Measurements from ENCODE around the gene CASP6.
A peak's percentile ranks its signal among the peaks of the same experiment; 100 is the strongest.

CASP6 gene

GRCh38 chr4:109702950-109703663 is at the start of gene CASP6:
CASP6 (minus strand) TSS chr4:109703445; CDS start chr4:109703395, 50 bp downstream.
- DNase-seq, result peak; percentile 9

- no peak for DNase-seq
Measured at GRCh38 chr4:109752525-109752924, 49.3 kb upstream of the CASP6 start.

- DNase-seq, result no peak
Measured at GRCh38 chr4:109751852-109752251, 48.6 kb upstream of the CASP6 start.

GRCh38 chr4:109750652-109751244 is 47.5 kb upstream of the CASP6 start:
- DNase-seq, result no peak

- no peak for DNase-seq
Measured at GRCh38 chr4:109749388-109750082, 46.3 kb upstream of the CASP6 start.

GRCh38 chr4:109748114-109748513 is 44.9 kb upstream of the CASP6 start:
- DNase-seq, result no peak

GRCh38 chr4:109746728-109747127 is 43.5 kb upstream of the CASP6 start:
- DNase-seq, result no peak

- DNase-seq, result no peak
Measured at GRCh38 chr4:109745830-109746229, 42.6 kb upstream of the CASP6 start.

GRCh38 chr4:109739547-109739946 is 36.3 kb upstream of the CASP6 start:
- DNase-seq, result no peak

GRCh38 chr4:109738104-109738872 is 35.0 kb upstream of the CASP6 start:
- DNase-seq, result no peak

GRCh38 chr4:109735566-109736365 is 32.5 kb upstream of the CASP6 start:
- no peak for DNase-seq

GRCh38 chr4:109733728-109734127 is 30.5 kb upstream of the CASP6 start:
- DNase-seq, result no peak

GRCh38 chr4:109730619-109731545 is 27.6 kb upstream of the CASP6 start:
- no peak for DNase-seq

GRCh38 chr4:109729718-109730618 is 26.7 kb upstream of the CASP6 start, which contains the start of gene PLA2G12A:
PLA2G12A (minus strand) TSS chr4:109730070; CDS start chr4:109729809, 261 bp downstream.
- peak; percentile 3 for DNase-seq

GRCh38 chr4:109729117-109729717 is 26.0 kb upstream of the CASP6 start:
- no peak for DNase-seq

- no peak for DNase-seq
Measured at GRCh38 chr4:109728385-109728784, 25.1 kb upstream of the CASP6 start.

GRCh38 chr4:109723110-109723509 is 19.9 kb upstream of the CASP6 start:
- no peak for DNase-seq

GRCh38 chr4:109722357-109722756 is 19.1 kb upstream of the CASP6 start:
- no peak for DNase-seq

GRCh38 chr4:109721033-109721432 is 17.8 kb upstream of the CASP6 start:
- DNase-seq, result no peak

- DNase-seq, result no peak
Measured at GRCh38 chr4:109719604-109720003, 16.4 kb upstream of the CASP6 start.

Data from SHP77 treated with DMSO at 0.1 percent for 48 hours (cell line).